Right lobe of liver (tissue), 4 donors: ENCODE measurements around the gene NPAS2.

Source experiments
- POLR2A ChIP-seq: fragments of 450-650 bp; IDR thresholded peaks from one replicate; pipeline ENCODE4 v1.6.1; 2017; ENCODE audit warnings: antibody characterized with exemption, mild to moderate bottlenecking
- TF ChIP-seq, protein P1 (sequence below), 4 donors: fragments of 200-600 bp in 3 of 4; fragments of 450-650 bp in 1 of 4; IDR thresholded peaks; one replicate each; pipeline versions ENCODE4 v1.5.1 to v1.8.0; 2016 to 2022; ENCODE audit warnings: antibody characterized with exemption in 4 of 4, mild to moderate bottlenecking in 2 of 4
- donor health status: DM: no; HTN: no; CAD: no.
- donor health status: DM: no; HTN: no; CAD: no.
- donor health status: DM: no; HTN: yes; CAD: no.

DNA sequence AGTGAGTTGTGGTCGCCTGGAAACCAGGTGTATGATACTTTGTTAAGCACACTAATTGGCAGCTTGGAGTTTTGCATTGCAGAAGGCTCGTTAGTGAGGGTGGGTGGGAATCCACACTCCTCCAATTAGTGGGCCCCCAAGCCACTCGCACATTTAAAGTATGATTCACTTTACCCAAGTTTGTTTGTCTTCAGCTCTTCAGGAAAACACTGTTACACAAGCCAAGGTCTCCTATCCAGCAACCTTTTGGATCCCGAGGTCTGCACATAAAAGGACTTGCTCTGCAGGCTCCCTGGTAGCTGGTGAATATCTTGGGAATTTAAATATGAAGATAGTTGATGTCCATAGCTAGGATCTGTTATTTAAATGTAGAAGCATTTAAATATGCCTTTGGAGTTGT, 66.1 kb downstream of the NPAS2 start:
- TF ChIP-seq, protein P1, sequence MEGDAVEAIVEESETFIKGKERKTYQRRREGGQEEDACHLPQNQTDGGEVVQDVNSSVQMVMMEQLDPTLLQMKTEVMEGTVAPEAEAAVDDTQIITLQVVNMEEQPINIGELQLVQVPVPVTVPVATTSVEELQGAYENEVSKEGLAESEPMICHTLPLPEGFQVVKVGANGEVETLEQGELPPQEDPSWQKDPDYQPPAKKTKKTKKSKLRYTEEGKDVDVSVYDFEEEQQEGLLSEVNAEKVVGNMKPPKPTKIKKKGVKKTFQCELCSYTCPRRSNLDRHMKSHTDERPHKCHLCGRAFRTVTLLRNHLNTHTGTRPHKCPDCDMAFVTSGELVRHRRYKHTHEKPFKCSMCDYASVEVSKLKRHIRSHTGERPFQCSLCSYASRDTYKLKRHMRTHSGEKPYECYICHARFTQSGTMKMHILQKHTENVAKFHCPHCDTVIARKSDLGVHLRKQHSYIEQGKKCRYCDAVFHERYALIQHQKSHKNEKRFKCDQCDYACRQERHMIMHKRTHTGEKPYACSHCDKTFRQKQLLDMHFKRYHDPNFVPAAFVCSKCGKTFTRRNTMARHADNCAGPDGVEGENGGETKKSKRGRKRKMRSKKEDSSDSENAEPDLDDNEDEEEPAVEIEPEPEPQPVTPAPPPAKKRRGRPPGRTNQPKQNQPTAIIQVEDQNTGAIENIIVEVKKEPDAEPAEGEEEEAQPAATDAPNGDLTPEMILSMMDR (IDR thresholded peaks at IDR 0.05): no peak
- TF ChIP-seq POLR2A: no peak
